GM23338 (cell line): ENCODE data around the gene FUT3. TPM values are rescaled to one million over a fixed set of nuclear protein-coding genes. Genes with fewer than 3 reads are reported as not detected.

Experiments
- ATAC-seq: fragments of 200-7000 bp; cut with Tn5 transposase; 3 replicates; pipeline ENCODE4 v1.9.1; 2020
- DNase-seq: peaks from one replicate; pipeline ENCODE4 v3.0.0-alpha.2; 2015; ENCODE audit warnings: low spot score
- H2AFZ ChIP-seq: fragments of 200-600 bp; sonication (generic); 2 replicates; pipeline ENCODE4 v1.8.0; 2016; ENCODE audit warnings: antibody characterized with exemption, mild to moderate bottlenecking, moderate library complexity
- H3F3A ChIP-seq: fragments of 200-600 bp; sonication (generic); replicated peaks from 2 replicates; pipeline ENCODE4 v1.8.0; 2017; ENCODE audit warnings: antibody characterized with exemption, mixed run types, low read depth
- H3K27ac ChIP-seq: fragments of 200-600 bp; sonication (generic); 2 replicates; pipeline ENCODE4 v1.6.1; 2016; ENCODE audit warnings: low read depth
- H3K27me3 ChIP-seq: fragments of 200-600 bp; sonication (generic); 2 replicates; pipeline ENCODE4 v1.8.0; 2016; ENCODE audit warnings: mild to moderate bottlenecking, mixed run types, moderate library complexity; ENCODE audit not compliant: insufficient read depth
- H3K36me3 ChIP-seq: fragments of 200-600 bp; sonication (generic); 2 replicates; pipeline ENCODE4 v1.8.0; 2016; ENCODE audit warnings: mild to moderate bottlenecking; ENCODE audit not compliant: insufficient read depth
- H3K4me1 ChIP-seq: fragments of 200-600 bp; sonication (generic); 2 replicates; pipeline ENCODE4 v1.8.0; 2016; ENCODE audit warnings: mild to moderate bottlenecking, moderate library complexity; ENCODE audit not compliant: insufficient read depth
- H3K4me2 ChIP-seq: fragments of 200-600 bp; sonication (generic); 2 replicates; pipeline ENCODE4 v1.7.1; 2017; ENCODE audit warnings: mixed run types
- H3K4me3 ChIP-seq: fragments of 200-600 bp; sonication (generic); 2 replicates; pipeline ENCODE4 v1.6.1; 2016; ENCODE audit warnings: mixed run types
- H3K79me2 ChIP-seq: fragments of 200-600 bp; sonication (generic); replicated peaks from 2 replicates; pipeline ENCODE4 v1.8.0; 2017; ENCODE audit warnings: mild to moderate bottlenecking; ENCODE audit not compliant: insufficient read depth
- H3K9me2 ChIP-seq: fragments of 200-600 bp; sonication (generic); 2 replicates; pipeline ENCODE4 v1.8.0; 2017; ENCODE audit not compliant: insufficient read depth
- H4K20me1 ChIP-seq: fragments of 200-600 bp; sonication (generic); replicated peaks from 2 replicates; pipeline ENCODE4 v1.8.0; 2017; ENCODE audit warnings: mild to moderate bottlenecking; ENCODE audit not compliant: insufficient read depth
- H3K27ac Mint-ChIP-seq: 2 replicates; pipeline ENCODE4 v1.8.0; 2020; ENCODE audit warnings: inconsistent platforms, mild to moderate bottlenecking, moderate library complexity, mixed read lengths
- H3K27me3 Mint-ChIP-seq: 3 replicates; pipeline ENCODE4 v1.8.0; 2022; ENCODE audit warnings: low read depth, mild to moderate bottlenecking, moderate library complexity, mixed read lengths, inconsistent platforms; ENCODE audit not compliant: insufficient read depth, poor library complexity
- H3K36me3 Mint-ChIP-seq: 3 replicates; pipeline ENCODE4 v1.8.0; 2021; ENCODE audit warnings: low read depth, mild to moderate bottlenecking, inconsistent platforms, moderate library complexity, mixed read lengths
- H3K4me1 Mint-ChIP-seq: 3 replicates; pipeline ENCODE4 v1.8.0; 2020; ENCODE audit warnings: mild to moderate bottlenecking, inconsistent platforms, mixed read lengths
- H3K4me3 Mint-ChIP-seq: 3 replicates; pipeline ENCODE4 v1.8.0; 2021; ENCODE audit warnings: moderate library complexity, mild to moderate bottlenecking, inconsistent platforms, mixed read lengths
- H3K9me3 Mint-ChIP-seq: 3 replicates; pipeline ENCODE4 v1.8.0; 2020; ENCODE audit warnings: moderate library complexity, mild to moderate bottlenecking, inconsistent platforms, mixed read lengths
- polyA plus RNA-seq: library from polyadenylated mRNA; unstranded; fragments of >200 nt; fragmentation: Nextera tagmentation; extraction: Ambion mirVana; gene quantifications from 2 replicates; pipeline ENCODE4 v1.2.1, GENCODE V29; 2016
- total RNA-seq: library from RNA; depleted of rRNA; stranded (reverse); fragments of >200 nt; shearing (Covaris generic); gene quantifications from 2 replicates; pipeline ENCODE4 v1.2.3, GENCODE V29; 2014
- TF ChIP-seq, protein P1 (sequence below), 2 experiments: fragments of 200-600 bp in 1 of 2; sonication (generic) in 1 of 2; conservative IDR thresholded peaks; 2 replicates each; pipeline versions ENCODE4 v1.5.1 to v1.6.1; 2016 to 2017; ENCODE audit warnings: antibody characterized with exemption in 2 of 2, low read depth in 2 of 2, mild to moderate bottlenecking in 2 of 2, moderate library complexity in 1 of 2
- TF ChIP-seq, protein P2 (sequence below): fragments of 250-450 bp; sonication (Bioruptor Pico); IDR thresholded peaks from 2 replicates; pipeline ENCODE4 v1.5.0; 2020; ENCODE audit warnings: mild to moderate bottlenecking, moderate library complexity

The FUT3 gene
- total and polyA plus RNA-seq, 2 experiments from 2014 or later = 0.45 TPM; not detected in 1

DNA sequence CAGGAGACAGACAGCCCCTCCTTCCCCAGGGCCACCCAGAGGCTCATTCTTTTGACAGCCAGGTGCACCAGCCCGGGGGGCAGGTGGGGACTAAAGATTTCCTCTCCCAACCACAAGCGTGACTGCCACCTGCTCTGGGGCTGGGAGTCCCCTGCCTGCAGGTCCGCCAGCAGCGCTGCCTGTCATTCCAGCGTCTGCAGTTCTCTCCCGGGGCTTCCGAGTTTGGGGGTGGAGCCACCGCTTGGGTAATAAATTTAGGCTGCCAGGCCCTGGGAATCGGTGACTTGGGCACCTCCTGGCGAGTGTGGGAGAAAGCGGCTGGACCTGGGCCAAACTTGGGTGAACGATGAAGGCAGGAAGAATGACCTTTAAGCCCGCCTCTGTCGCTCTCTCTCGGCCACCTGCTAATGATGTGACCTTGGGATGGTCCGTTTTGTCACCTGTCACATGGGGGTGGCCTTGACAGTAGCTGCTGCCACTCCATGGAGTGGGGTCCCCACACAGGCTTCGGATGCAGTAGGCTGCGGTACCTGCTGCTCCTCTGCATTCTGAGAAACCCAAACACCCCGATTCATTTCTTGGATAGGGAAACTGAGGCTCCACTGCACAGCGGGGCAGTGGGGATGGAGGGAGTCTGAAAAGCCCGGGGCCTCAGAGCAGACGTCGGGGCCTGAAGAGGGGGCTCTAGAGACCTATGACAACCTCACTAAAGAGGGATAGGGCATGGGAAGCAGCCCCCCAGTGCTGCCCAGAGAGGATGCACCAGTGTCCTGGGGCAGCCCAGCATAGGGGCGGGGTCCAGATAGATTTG lies 24.5 kb downstream of the FUT3 start:
- no peaks in the 10 kb centered on the region for H3K36me3 ChIP-seq
- H3K79me2 ChIP-seq = no peaks in the 10 kb centered on the region
- TF ChIP-seq, protein P1, sequence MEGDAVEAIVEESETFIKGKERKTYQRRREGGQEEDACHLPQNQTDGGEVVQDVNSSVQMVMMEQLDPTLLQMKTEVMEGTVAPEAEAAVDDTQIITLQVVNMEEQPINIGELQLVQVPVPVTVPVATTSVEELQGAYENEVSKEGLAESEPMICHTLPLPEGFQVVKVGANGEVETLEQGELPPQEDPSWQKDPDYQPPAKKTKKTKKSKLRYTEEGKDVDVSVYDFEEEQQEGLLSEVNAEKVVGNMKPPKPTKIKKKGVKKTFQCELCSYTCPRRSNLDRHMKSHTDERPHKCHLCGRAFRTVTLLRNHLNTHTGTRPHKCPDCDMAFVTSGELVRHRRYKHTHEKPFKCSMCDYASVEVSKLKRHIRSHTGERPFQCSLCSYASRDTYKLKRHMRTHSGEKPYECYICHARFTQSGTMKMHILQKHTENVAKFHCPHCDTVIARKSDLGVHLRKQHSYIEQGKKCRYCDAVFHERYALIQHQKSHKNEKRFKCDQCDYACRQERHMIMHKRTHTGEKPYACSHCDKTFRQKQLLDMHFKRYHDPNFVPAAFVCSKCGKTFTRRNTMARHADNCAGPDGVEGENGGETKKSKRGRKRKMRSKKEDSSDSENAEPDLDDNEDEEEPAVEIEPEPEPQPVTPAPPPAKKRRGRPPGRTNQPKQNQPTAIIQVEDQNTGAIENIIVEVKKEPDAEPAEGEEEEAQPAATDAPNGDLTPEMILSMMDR (conservative IDR thresholded peaks at IDR 0.05; ENCODE audit: low read depth in 2 of 2) = peak; percentile 15 to 29; a peak in 3 of 4 replicates
- TF ChIP-seq, protein P2, sequence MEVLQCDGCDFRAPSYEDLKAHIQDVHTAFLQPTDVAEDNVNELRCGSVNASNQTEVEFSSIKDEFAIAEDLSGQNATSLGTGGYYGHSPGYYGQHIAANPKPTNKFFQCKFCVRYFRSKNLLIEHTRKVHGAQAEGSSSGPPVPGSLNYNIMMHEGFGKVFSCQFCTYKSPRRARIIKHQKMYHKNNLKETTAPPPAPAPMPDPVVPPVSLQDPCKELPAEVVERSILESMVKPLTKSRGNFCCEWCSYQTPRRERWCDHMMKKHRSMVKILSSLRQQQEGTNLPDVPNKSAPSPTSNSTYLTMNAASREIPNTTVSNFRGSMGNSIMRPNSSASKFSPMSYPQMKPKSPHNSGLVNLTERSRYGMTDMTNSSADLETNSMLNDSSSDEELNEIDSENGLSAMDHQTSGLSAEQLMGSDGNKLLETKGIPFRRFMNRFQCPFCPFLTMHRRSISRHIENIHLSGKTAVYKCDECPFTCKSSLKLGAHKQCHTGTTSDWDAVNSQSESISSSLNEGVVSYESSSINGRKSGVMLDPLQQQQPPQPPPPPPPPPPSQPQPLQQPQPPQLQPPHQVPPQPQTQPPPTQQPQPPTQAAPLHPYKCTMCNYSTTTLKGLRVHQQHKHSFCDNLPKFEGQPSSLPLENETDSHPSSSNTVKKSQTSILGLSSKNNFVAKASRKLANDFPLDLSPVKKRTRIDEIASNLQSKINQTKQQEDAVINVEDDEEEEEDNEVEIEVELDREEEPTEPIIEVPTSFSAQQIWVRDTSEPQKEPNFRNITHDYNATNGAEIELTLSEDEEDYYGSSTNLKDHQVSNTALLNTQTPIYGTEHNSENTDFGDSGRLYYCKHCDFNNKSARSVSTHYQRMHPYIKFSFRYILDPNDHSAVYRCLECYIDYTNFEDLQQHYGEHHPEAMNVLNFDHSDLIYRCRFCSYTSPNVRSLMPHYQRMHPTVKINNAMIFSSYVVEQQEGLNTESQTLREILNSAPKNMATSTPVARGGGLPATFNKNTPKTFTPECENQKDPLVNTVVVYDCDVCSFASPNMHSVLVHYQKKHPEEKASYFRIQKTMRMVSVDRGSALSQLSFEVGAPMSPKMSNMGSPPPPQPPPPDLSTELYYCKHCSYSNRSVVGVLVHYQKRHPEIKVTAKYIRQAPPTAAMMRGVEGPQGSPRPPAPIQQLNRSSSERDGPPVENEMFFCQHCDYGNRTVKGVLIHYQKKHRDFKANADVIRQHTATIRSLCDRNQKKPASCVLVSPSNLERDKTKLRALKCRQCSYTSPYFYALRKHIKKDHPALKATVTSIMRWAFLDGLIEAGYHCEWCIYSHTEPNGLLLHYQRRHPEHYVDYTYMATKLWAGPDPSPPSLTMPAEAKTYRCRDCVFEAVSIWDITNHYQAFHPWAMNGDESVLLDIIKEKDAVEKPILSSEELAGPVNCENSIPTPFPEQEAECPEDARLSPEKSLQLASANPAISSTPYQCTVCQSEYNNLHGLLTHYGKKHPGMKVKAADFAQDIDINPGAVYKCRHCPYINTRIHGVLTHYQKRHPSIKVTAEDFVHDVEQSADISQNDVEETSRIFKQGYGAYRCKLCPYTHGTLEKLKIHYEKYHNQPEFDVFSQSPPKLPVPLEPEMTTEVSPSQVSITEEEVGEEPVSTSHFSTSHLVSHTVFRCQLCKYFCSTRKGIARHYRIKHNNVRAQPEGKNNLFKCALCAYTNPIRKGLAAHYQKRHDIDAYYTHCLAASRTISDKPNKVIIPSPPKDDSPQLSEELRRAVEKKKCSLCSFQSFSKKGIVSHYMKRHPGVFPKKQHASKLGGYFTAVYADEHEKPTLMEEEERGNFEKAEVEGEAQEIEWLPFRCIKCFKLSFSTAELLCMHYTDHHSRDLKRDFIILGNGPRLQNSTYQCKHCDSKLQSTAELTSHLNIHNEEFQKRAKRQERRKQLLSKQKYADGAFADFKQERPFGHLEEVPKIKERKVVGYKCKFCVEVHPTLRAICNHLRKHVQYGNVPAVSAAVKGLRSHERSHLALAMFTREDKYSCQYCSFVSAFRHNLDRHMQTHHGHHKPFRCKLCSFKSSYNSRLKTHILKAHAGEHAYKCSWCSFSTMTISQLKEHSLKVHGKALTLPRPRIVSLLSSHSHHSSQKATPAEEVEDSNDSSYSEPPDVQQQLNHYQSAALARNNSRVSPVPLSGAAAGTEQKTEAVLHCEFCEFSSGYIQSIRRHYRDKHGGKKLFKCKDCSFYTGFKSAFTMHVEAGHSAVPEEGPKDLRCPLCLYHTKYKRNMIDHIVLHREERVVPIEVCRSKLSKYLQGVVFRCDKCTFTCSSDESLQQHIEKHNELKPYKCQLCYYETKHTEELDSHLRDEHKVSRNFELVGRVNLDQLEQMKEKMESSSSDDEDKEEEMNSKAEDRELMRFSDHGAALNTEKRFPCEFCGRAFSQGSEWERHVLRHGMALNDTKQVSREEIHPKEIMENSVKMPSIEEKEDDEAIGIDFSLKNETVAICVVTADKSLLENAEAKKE (CRISPR knock-in tag) = no peak
- H3K36me3 Mint-ChIP-seq = no peaks in the 10 kb centered on the region
- peak overlapping the region; percentile 95 for H3K4me3 Mint-ChIP-seq
- no peaks in the 10 kb centered on the region for H3K27me3 ChIP-seq
- H3K27ac ChIP-seq = no peak overlapping the region
- peak overlapping the region; percentile 73 for H3K4me2 ChIP-seq
- H3K4me1 ChIP-seq = peaks cover 4% of the 10 kb centered on the region; the same call in 1 of the 2 replicates
- peaks cover 25% of the 10 kb centered on the region for H3K27me3 Mint-ChIP-seq
- peaks cover 7% of the 10 kb centered on the region for H3K4me1 Mint-ChIP-seq
- ATAC-seq = peak; percentile 8
- no peaks in the 10 kb centered on the region for H3F3A ChIP-seq
- H2AFZ ChIP-seq = no peak overlapping the region
- H4K20me1 ChIP-seq = no peaks in the 10 kb centered on the region
- H3K9me2 ChIP-seq = no peaks in the 10 kb centered on the region
- peak overlapping the region; percentile 86; the same call in 1 of the 2 replicates for H3K4me3 ChIP-seq
- no peak overlapping the region for H3K27ac Mint-ChIP-seq
- DNase-seq = peak; percentile 85
- 0 out of 3 replicates have a peak, but pooled peaks cover 2% of the 10 kb centered on the region for H3K9me3 Mint-ChIP-seq
